Liver (tissue), 3 donors: ENCODE data around the gene RGL1.

Source experiments
- ATF3 ChIP-seq: IDR thresholded peaks from 2 replicates; pipeline ENCODE4 v1.6.1; 2016; ENCODE audit warnings: antibody characterized with exemption
- CTCF ChIP-seq: fragments of 150-350 bp; IDR thresholded peaks from 2 replicates; pipeline ENCODE4 v1.5.1; 2017; ENCODE audit warnings: improper control_type of control experiment, low read depth, low read length; ENCODE audit not compliant: missing input control
- EGR1 ChIP-seq, 2 donors: IDR thresholded peaks; 2 replicates each; pipeline ENCODE4 v1.6.1; 2016 to 2018; ENCODE audit warnings: antibody characterized with exemption in 2 of 2, low read depth in 2 of 2
- GABPA ChIP-seq, 2 donors: IDR thresholded peaks in 1 of 2; conservative IDR thresholded peaks in 1 of 2; 2 replicates each; pipeline ENCODE4 v1.6.1; 2016; ENCODE audit warnings: antibody characterized with exemption in 2 of 2, mild to moderate bottlenecking in 1 of 2, moderate library complexity in 1 of 2
- JUND ChIP-seq, 2 donors: IDR thresholded peaks; 2 replicates each; pipeline ENCODE4 v1.6.1; 2016; ENCODE audit warnings: antibody characterized with exemption in 2 of 2
- MAX ChIP-seq: IDR thresholded peaks from 2 replicates; pipeline ENCODE4 v1.6.1; 2016; ENCODE audit warnings: antibody characterized with exemption
- RAD21 ChIP-seq, 2 donors: IDR thresholded peaks; 2 replicates each; pipeline ENCODE4 v1.6.1; 2016; ENCODE audit warnings: antibody characterized with exemption in 2 of 2, mild to moderate bottlenecking in 2 of 2
- REST ChIP-seq: IDR thresholded peaks from 2 replicates; pipeline ENCODE4 v1.6.1; 2016; ENCODE audit warnings: antibody characterized with exemption, mild to moderate bottlenecking
- SP1 ChIP-seq: IDR thresholded peaks from 2 replicates; pipeline ENCODE4 v1.6.1; 2018; ENCODE audit warnings: antibody characterized with exemption, mild to moderate bottlenecking
- TAF1 ChIP-seq: conservative IDR thresholded peaks from 2 replicates; pipeline ENCODE4 v1.6.1; 2016; ENCODE audit warnings: antibody characterized with exemption, mild to moderate bottlenecking
- donor health status: healthy.
- donor health status: healthy.

GRCh38 chr1:183778045-183778444 is 26.9 kb upstream of the RGL1 start:
- TF ChIP-seq CTCF = no peak
- TF ChIP-seq MAX = no peak
- no peak for TF ChIP-seq ATF3
- no peak for TF ChIP-seq SP1
- no peak for TF ChIP-seq REST
- TF ChIP-seq GABPA (IDR thresholded peaks at IDR 0.05 in 1 of 2, conservative IDR thresholded peaks at IDR 0.05 in 1 of 2) = no peak
- no peak for TF ChIP-seq JUND (IDR thresholded peaks at IDR 0.05)
- TF ChIP-seq RAD21 (IDR thresholded peaks at IDR 0.05) = no peak
- no peak for TF ChIP-seq EGR1 (IDR thresholded peaks at IDR 0.05; ENCODE audit: low read depth in 2 of 2)
- TF ChIP-seq TAF1 = no peak
